ENCODE results near the gene RGS1.

Gene RGS1

GRCh38 chr1:192546596-192547190 is 28.9 kb upstream of the RGS1 start:
- TF ChIP-seq, protein P1, sequence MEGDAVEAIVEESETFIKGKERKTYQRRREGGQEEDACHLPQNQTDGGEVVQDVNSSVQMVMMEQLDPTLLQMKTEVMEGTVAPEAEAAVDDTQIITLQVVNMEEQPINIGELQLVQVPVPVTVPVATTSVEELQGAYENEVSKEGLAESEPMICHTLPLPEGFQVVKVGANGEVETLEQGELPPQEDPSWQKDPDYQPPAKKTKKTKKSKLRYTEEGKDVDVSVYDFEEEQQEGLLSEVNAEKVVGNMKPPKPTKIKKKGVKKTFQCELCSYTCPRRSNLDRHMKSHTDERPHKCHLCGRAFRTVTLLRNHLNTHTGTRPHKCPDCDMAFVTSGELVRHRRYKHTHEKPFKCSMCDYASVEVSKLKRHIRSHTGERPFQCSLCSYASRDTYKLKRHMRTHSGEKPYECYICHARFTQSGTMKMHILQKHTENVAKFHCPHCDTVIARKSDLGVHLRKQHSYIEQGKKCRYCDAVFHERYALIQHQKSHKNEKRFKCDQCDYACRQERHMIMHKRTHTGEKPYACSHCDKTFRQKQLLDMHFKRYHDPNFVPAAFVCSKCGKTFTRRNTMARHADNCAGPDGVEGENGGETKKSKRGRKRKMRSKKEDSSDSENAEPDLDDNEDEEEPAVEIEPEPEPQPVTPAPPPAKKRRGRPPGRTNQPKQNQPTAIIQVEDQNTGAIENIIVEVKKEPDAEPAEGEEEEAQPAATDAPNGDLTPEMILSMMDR (conservative IDR thresholded peaks at IDR 0.05), result no peak; the same call in 1 of the 2 replicates
- no peak for TF ChIP-seq ZFX (IDR thresholded peaks at IDR 0.05)
- H3K27ac ChIP-seq, result no peak overlapping the region

GRCh38 chr1:192547501-192547900 is 28.1 kb upstream of the RGS1 start:
- no peak overlapping the region for H3K27ac ChIP-seq
- TF ChIP-seq, protein P1 (conservative IDR thresholded peaks at IDR 0.05), result no peak
- no peak for TF ChIP-seq ZFX (IDR thresholded peaks at IDR 0.05)

GRCh38 chr1:192549937-192550336 is 25.6 kb upstream of the RGS1 start:
- H3K27ac ChIP-seq, result no peak overlapping the region
- TF ChIP-seq, protein P1 (conservative IDR thresholded peaks at IDR 0.05), result no peak
- TF ChIP-seq ZFX (IDR thresholded peaks at IDR 0.05), result no peak

- H3K27ac ChIP-seq, result no peak overlapping the region
- no peak for TF ChIP-seq ZFX (IDR thresholded peaks at IDR 0.05)
- TF ChIP-seq, protein P1 (conservative IDR thresholded peaks at IDR 0.05), result no peak
Observed at GRCh38 chr1:192550922-192551534, 24.5 kb upstream of the RGS1 start.

DNA sequence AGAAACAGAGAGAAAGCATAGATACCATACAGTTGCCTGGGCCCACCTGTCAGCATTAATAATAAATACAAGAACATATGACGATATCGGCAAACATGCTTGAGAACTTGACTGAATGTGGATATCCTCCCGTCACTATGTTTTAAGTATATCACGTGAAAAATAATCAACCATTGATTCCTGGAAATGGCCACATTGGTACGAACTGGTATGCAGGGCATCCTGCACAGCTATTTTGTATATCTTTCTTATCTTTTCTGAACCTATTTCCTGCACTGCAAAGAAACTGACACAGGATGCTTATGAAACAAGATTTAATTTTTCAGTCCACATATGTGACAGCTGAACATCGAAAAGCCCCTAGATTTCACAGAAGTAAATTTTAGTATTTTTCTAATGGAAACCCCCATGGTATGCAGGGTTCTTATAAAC is 22.8 kb upstream of the RGS1 start:
- no peak overlapping the region for H3K27ac ChIP-seq
- TF ChIP-seq, protein P1 (conservative IDR thresholded peaks at IDR 0.05), result no peak
- TF ChIP-seq ZFX (IDR thresholded peaks at IDR 0.05), result no peak

GRCh38 chr1:192553741-192554140 is 21.8 kb upstream of the RGS1 start:
- TF ChIP-seq, protein P1 (conservative IDR thresholded peaks at IDR 0.05), result no peak
- no peak for TF ChIP-seq ZFX (IDR thresholded peaks at IDR 0.05)

GRCh38 chr1:192554904-192555303 is 20.7 kb upstream of the RGS1 start:
- H3K27ac ChIP-seq, result no peak overlapping the region
- no peak for TF ChIP-seq ZFX (IDR thresholded peaks at IDR 0.05)
- TF ChIP-seq, protein P1 (conservative IDR thresholded peaks at IDR 0.05), result no peak

More at GRCh38 chr1:192553741-192554140, 21.8 kb upstream of the RGS1 start:
- H3K27ac ChIP-seq, result no peak overlapping the region

All from C4-2B (cell line).